Erythroblast (primary cell): Measurements from ENCODE around the gene OS9.
A peak's percentile ranks its signal among the peaks of the same experiment; 100 is the strongest.

Experiments
- DNase-seq, 2 experiments: peaks; one replicate each; lab custom pipeline; 2025; lab: John Stamatoyannopoulos, UW
- GATA1 ChIP-seq: IDR thresholded peaks from 2 replicates; pipeline ENCODE4 v1.6.1; 2011; ENCODE audit warnings: low read depth, mild to moderate bottlenecking, control low read depth, low read length, moderate library complexity
- POLR2A ChIP-seq: IDR thresholded peaks from 2 replicates; pipeline ENCODE4 v1.6.1; 2011; ENCODE audit warnings: mild to moderate bottlenecking, low read length

Gene OS9

GRCh38 chr12:57741844-57742738, 48.2 kb downstream of the OS9 start:
- DNase-seq: peak; percentile 27 to 31
- no peak for TF ChIP-seq GATA1
- TF ChIP-seq POLR2A: no peak

GRCh38 chr12:57743769-57744168, 49.8 kb downstream of the OS9 start:
- TF ChIP-seq GATA1: no peak
- TF ChIP-seq POLR2A: no peak
- DNase-seq: no peak

- DNase-seq: peak; percentile 91 to 93
- TF ChIP-seq GATA1 (no peak), POLR2A (no peak)
These were observed 50.4 kb downstream of the OS9 start for GRCh38 chr12:57744194-57744776.

- peak; percentile 97 to 98 for DNase-seq
- no peak for TF ChIP-seq GATA1
- TF ChIP-seq POLR2A: peak; percentile 73
These were observed 51.0 kb downstream of the OS9 start, which contains the start of gene TSPAN31 for GRCh38 chr12:57744777-57745484. TSS of gene TSPAN31 (plus strand) at chr12:57745039. CDS start at chr12:57745155, 116 bp downstream.

GRCh38 chr12:57745485-57745881, 51.6 kb downstream of the OS9 start:
- TF ChIP-seq POLR2A (peak; percentile 73), GATA1 (no peak)
- no peak for DNase-seq

GRCh38 chr12:57746025-57746424, 52.1 kb downstream of the OS9 start:
- TF ChIP-seq POLR2A: no peak
- TF ChIP-seq GATA1: no peak
- no peak for DNase-seq

- no peak for DNase-seq
These were observed 55.1 kb downstream of the OS9 start for GRCh38 chr12:57749061-57749460.

GRCh38 chr12:57750561-57751431, 56.9 kb downstream of the OS9 start:
- DNase-seq: no peak
- no peak for TF ChIP-seq POLR2A
- TF ChIP-seq GATA1: no peak

More at GRCh38 chr12:57749061-57749460, 55.1 kb downstream of the OS9 start:
- TF ChIP-seq POLR2A (no peak), GATA1 (no peak)

GRCh38 chr12:57751432-57751787, 57.5 kb downstream of the OS9 start:
- no peak for DNase-seq
- TF ChIP-seq POLR2A: no peak
- TF ChIP-seq GATA1: no peak

- peak; percentile 88 for TF ChIP-seq POLR2A
- no peak for TF ChIP-seq GATA1
- DNase-seq: peak; percentile 100
These were observed 58.1 kb downstream of the OS9 start, which contains the start of gene CDK4 for GRCh38 chr12:57751788-57752667. TSS of gene CDK4 (minus strand) at chr12:57752310. CDS start at chr12:57751717, 593 bp downstream.

- TF ChIP-seq POLR2A (peak; percentile 29), GATA1 (no peak)
- DNase-seq: no peak
These were observed 58.7 kb downstream of the OS9 start for GRCh38 chr12:57752668-57753000.

- TF ChIP-seq POLR2A (peak; percentile 15), GATA1 (no peak)
- DNase-seq: peak; percentile 57 to 64
These were observed 59.9 kb downstream of the OS9 start for GRCh38 chr12:57753756-57754337.
